Tibial nerve (tissue), 4 donors: ENCODE data around the gene C6orf89.

Experiments
- CTCF ChIP-seq, 5 experiments: fragments of 200-600 bp in 3 of 5; fragments of 450-650 bp in 2 of 5; sonication (generic) in 3 of 5; IDR thresholded peaks; one replicate each; pipeline ENCODE4 v1.5.1; 2016 to 2019; ENCODE audit warnings: antibody characterized with exemption in 5 of 5, mild to moderate bottlenecking in 3 of 5, moderate library complexity in 2 of 5
- EP300 ChIP-seq, 2 donors: sonication (generic); formaldehyde crosslinking; IDR thresholded peaks; one replicate each; pipeline ENCODE4 v1.6.1; 2017; ENCODE audit warnings: antibody characterized with exemption in 2 of 2, mild to moderate bottlenecking in 1 of 2
- POLR2A ChIP-seq, 2 donors: fragments of 450-650 bp; IDR thresholded peaks; one replicate each; pipeline ENCODE4 v1.6.1; 2017; ENCODE audit warnings: antibody characterized with exemption in 2 of 2, mild to moderate bottlenecking in 2 of 2, moderate library complexity in 2 of 2

DNA sequence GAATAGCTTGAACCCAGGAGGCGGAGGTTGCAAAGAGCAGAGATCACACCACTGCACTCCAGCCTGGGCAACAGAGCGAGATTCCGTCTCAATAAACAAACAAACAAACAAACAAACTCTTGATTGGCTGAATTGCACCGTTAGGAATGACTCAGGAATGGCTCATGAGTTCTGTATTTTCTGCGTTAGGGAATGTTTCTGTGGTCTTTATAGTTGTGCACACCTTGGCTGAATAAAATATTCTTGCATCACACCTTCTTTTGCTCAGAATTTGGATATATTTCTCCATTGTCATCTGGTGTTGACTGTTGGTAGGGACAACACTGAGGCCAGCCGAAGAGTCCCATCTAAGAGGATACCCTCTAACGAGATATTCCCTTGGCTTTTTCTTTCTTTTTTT is 49.1 kb downstream of the C6orf89 start:
- TF ChIP-seq CTCF (IDR thresholded peaks at IDR 0.05), result no peak
- TF ChIP-seq POLR2A (IDR thresholded peaks at IDR 0.05), result no peak
- TF ChIP-seq EP300 (IDR thresholded peaks at IDR 0.05), result no peak
